HG02678 (cell line): Measurements from ENCODE around the gene SPIRE2.
"Not testable (repeated sequence)": the region's sequence is repeated elsewhere in the genome, so short reads cannot be mapped to it uniquely, and the experiment has no call there.

Experiments
- ATAC-seq: cut with Tn5 transposase; IDR thresholded peaks from one replicate; pipeline ENCODE4 v1.9.1; 2021; ENCODE audit warnings: mild to moderate bottlenecking, moderate library complexity; ENCODE audit not compliant: unreplicated experiment

Gene SPIRE2

DNA sequence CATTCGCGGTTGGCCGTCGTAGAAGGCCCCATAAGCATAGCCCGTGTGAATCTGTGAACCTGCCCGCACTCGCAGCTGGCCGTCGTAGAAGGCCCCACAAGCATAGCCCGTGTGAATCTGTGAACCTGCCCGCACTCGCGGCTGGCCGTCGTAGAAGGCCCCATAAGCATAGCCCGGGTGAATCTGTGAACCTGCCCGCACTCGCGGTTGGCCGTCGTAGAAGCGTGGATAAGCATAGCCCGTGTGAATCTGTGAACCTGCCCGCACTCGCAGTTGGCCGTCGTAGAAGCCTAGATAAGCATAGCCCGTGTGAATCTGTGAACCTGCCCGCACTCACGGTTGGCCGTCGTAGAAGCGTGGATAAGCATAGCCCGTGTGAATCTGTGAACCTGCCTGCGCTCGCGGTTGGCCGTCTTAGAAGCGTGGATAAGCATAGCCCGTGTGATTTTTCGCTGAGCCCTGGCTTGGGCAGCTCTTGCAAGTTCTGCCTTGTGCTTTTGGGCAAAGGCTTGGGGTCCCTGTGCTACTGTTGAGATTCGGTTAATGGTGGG is 6.6 kb downstream of the SPIRE2 start:
- not testable (repeated sequence) for ATAC-seq

DNA sequence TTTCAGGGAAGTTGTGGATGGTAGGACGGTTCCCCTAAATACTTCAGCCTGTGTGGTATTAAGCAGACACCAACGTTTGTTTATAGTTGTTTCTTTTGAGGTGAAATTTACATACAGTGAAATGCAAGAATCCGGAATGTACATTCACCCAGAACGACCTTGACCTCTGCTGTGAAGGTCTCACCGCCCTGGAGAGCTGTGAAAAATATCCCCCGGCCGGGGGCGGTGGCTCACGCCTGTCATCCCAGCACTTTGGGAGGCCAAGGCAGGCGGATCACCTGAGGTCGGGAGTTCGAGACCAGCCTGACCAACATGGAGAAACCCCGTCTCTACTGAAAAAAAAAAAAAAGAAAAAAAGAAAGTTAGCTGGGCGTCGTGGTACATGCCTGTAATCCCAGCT is 8.2 kb downstream of the SPIRE2 start:
- not testable (repeated sequence) for ATAC-seq

DNA sequence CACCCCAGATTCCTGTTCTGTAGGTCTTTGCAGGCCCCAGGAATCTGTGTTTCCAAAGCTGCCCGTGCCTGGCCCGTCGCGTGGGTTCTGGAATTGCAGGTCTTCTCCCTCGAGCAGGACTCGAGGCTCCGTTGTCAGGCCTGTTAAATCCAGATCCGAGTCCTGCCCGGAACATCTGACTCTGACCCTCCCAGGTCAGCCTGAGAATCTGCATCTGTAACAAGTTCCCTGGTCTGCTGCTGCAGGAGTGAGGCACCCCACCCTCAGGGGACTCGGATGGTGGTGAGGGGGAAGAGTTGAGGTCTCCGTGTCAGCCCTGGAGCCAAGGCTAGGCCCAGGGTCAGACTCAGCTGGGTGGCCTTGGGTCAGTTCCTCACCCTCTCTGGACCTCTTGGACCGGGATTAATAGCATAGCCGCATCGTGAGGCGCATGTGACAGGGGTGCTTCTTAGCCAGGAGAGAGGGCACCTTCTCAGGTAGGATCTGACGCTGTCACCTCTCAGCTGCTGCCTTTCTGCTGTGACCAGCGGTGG is 8.8 kb downstream of the SPIRE2 start:
- no peak for ATAC-seq

DNA sequence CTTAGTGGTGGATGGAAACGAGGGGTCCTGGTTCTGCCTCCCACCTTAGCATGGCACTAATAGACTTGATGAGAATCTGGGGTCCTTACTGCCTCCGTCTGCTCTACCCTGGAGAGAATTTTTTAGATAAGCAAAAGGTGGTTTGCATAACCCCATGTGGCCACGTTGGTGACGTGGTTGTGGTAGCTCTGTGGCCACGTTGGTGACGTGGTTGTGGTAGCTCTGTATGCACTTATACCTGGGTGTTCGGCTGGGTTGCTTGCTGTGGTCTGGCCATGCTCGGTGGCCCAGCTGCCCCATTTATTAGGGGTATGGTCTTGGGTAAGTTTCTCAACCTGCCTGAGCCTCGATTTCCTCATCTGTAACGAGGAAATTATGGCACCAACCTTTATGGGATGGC is 13.0 kb downstream of the SPIRE2 start:
- no peak for ATAC-seq

DNA sequence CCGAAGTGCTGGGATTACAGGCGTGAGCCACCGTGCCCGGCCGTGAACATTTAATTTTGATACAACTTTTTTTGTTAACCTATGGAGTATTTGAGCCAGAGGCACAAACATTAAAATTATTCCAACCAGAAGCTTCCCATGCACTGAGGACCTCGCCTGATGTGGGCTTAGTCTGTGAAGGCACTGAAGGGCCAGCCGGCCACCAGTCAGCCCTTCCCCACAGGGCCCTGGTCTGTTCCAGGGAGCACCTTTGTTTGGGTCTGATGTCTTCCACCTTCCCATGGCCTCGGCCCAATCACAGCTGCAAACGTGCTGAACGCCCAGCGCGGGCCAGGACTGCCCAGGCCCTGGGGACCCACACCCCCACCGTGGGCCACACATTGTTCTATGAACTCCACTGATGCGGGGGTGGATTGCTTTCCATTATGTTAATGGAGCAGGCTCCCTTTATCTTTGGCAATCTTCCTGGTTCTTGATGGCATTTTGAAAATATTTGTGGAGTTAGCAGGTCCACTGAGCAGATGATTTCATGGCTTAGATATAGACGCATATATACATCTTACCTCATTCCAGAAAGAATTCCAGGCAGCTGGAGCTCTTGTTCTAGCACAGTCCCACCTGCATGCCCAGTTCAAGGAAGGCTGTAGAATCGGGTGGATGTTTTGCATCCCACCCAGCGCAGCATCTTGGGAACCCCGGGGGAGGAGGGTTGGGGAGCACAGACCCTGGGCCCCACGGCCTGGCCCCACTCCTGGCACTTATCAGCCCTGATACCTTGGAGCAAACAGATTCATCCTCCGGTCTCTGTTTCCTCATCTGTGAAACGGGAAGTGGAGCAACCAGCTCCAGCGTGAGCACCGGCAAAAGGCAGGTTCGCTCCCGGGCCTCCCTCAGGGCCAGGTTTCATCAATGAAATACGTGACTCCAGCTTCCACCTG is 14.5 kb downstream of the SPIRE2 start:
- ATAC-seq: no peak

DNA sequence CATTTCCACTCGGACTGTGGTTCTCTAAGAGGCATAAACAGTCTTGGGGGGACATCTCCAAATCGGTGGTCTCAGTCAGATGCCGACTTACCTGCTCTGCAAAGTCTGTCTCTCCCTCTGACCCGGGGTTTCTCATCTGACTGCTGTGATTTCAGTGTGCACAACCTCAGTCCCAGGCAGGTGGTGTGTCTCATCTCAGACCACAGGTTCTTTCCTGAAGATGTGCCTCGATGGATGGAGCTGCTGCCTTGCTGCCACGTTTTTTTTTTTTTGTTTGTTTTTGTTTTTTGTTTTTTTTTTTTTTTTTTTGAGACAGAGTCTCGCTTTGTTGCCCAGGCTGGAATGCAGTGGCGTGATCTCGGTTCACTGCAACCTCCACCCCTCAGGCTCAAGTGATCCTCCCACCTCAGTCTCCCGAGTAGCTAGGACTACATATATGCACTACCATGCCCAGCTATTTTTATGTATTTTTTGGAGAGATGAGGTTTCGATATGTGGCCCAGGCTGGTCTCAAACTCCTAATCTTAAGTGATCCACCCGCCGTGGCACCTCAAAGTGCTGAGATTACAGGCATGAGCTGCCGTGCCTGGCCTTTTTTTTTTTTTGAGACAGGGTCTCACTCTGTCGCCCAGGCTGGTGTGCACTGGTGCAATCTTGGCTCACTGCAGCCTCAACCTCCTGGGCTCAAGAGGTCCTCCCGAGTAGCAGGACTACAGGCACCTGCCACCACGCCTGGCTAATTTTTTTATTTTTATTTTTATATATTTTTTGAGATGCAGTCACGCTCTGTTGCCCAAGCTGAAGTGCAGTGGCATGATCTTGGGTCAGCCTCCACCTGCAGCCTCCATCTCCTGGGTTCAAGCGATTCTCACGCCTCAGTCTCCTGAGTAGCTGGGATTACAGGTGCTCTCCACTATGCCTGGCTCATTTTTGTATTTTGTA is 15.4 kb downstream of the SPIRE2 start:
- ATAC-seq: no peak

DNA sequence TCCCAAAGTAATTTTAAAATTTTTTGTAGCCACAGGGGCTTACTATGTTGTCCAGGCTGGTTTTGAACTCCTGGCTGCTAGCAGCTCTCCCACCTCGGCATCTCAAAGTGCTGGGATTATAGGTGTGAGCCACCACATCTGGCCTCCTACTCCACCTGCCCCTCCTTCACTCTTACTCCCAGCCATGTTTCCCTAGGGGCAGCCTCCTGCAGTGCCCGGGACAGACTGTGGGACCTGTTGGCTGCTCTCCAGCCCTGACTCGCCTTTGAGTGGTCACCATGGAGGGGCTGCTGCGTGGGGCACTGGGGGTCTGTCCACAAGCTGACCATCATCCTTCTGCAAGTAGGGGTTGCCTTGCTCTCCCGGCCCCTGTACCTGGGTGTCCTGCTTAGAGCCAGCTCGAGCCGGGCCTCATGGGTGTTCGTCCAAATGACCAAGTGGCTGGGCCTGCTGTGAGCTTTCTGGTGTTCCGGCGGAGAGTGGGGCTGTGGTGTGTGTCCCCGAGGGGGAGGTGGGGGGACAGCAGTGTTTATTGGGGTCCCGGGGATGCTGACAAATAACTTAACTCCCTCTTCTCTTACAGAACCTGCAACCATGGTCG is 16.6 kb downstream of the SPIRE2 start:
- ATAC-seq: no peak

DNA sequence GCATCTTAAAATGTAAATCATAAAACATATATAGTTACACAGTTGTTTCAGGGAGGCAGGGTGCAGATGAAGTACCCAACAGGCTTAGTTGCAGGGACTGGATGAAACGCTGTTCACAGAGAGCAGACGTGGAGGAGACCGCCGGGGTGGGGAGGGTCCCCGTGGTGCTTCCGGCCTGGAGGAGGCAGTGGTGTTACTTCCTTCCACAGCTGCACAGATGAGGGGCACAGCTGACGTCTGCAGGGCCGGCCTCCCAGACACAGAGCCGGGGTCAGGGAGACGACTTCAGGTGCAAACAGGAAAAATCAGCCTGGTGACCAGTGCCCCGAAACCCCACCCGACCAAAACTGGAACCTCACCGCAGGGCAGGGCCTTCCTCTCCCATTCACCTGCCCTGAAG is 17.1 kb downstream of the SPIRE2 start:
- no peak for ATAC-seq

DNA sequence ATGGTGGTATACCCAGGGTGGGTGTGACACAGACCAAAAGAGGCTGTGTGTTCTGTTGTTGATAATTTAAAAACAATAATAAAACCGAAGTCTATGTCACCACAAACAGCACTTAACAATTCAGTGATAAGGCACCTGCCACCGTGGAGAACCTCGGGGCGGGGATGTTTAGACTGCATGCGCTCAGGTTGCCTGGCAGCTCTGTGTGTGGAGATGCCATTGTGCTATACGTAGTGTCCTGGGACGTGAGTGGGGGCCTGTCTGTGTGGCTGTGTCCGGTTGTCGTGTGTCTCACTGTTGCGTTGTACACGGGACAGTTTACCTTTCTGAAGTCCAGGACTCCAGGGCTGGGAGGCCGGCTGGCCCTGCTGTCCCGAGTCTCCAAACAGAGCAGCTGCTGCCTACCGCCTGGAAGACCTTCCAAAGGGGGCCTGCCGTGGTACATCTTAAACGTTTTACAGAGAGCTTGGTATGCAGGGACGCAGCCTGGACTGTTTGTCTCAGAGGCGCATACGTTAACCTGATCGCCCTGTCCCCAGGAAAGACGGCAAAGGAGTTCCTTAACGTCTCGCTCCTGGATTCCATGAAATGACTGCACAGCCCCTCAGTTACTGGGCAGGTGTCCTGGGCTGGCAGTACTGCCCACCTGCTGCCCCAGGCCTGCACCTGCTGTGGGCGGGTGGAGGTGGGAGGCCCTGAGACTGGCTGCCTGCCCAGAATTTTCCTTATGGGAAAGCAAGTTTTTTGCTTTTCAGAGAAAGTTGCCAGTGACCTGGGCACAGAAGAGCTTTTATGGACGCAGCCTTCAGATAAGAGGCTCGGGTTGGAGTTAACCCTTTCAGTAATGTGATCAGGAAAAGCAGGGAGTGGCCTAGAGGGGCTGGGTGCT is 19.0 kb downstream of the SPIRE2 start:
- no peak for ATAC-seq

DNA sequence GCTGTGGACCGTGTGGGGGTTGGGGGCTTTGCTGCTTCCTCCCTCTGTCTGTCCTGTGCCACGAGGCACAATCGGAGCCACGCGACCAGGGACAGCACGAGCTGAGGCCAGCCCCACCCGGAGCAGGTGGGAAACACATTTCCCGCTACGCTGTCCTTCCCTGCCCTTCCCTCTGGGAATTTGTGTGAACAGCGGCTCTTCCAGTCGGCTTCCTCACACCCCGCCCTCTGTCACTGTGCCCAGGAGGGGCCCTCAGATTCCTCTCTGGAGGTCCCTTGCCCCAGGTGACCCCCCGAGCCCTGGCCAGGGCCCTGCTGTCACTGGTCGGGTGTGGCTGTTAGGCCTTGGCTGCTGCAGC is 19.6 kb downstream of the SPIRE2 start:
- ATAC-seq: no peak

DNA sequence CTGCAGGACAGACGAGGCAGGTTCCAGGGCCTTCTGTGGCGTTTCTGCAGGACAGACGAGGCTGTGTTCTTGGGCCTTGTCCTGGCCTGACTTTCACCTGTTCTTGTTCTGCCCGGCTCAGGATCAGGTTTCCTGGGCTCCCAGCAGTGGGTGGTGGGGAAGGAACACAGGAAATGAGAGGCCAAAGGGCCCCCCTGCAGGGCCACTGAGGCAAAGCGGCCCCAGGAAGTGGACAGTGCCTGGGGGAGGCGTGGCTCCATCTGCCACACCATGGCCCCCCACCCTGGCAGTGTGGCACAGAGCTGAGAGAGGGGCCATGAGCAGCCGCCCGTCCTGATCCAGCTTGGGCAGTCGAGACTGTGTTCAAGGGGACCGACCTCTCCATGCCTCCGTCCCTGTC is 20.7 kb downstream of the SPIRE2 start:
- no peak for ATAC-seq

DNA sequence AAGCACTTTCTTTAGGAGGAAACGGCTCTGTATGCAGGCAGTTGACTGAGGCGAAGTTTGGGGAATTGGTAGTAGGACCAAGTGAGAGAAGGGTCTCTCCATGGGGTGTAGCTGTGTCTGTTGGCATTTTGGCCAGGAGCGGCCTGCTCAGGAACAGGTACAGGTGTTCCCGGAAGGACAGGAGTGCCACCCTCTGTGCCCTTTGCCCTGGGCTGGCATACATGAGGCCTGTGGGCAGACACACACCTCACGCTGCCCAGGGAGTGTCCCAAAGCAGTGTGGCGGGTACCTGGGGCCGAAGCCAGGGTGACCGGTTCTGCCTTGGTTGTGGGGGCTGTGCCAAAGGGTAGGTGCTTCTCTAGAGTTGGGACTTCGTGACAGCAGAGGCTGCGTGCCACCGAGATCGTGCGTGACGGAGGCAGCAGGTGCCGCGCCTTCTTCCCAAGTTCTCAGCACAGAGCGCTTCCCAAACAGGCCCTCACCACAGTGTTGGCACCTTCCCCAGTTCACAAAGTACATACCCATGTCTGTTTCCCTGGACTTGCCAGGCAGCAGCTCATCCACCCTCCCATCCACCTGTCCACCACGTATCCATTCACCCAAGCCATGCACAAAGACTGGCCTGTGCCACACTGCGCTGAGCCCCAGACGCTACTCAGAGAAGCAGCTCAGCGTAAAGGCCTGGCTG is 25.2 kb downstream of the SPIRE2 start:
- no peak for ATAC-seq

DNA sequence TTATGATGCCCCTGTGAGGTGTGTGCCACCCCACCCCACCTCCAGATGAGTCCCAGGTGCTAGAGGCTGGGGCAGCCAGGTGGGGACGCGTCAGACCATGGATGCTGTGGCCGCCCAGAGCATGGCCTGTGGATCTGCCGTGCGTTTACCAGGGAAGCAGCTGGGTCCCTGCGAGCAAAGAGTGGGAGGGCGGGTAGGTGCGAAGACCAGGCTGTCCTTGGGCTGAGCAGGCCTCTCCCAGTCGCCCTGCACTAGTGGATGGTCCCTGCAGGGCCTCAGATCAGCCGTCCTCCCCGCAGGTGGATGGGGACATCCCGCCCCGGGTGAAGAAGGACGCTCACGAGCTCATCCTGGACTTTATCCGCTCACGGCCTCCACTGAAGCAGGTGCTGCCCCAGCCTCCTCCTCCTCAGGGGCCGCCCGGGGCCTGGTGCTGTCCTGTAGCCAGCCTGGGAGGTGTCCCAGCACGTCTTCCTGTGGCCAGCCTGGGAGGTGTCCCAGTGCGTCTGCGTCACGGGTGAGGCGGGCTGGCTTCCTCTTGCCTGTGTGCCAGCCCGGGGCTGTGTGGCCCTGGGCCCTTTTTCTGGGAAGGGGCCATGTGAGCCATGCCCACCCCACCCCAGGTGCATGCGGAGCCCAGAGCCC is 27.1 kb downstream of the SPIRE2 start:
- no peak for ATAC-seq

DNA sequence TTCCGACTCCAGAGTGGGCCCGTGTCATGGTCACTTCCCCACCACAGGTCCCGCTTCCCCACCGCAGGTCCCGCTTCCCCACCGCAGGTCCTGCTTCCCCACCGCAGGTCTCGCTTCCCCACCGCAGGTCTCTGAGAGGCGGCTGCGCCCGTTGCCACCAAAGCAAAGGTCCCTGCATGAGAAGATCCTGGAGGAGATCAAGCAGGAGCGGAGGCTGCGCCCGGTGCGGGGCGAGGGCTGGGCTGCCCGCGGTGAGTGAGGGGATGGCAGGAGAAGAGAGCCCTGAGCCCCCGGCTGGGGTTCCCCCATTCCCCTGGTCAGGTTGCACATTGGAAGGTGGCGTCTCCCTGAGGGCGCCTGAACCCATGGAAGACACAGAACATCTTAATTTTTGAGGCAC is 27.7 kb downstream of the SPIRE2 start:
- no peak for ATAC-seq

DNA sequence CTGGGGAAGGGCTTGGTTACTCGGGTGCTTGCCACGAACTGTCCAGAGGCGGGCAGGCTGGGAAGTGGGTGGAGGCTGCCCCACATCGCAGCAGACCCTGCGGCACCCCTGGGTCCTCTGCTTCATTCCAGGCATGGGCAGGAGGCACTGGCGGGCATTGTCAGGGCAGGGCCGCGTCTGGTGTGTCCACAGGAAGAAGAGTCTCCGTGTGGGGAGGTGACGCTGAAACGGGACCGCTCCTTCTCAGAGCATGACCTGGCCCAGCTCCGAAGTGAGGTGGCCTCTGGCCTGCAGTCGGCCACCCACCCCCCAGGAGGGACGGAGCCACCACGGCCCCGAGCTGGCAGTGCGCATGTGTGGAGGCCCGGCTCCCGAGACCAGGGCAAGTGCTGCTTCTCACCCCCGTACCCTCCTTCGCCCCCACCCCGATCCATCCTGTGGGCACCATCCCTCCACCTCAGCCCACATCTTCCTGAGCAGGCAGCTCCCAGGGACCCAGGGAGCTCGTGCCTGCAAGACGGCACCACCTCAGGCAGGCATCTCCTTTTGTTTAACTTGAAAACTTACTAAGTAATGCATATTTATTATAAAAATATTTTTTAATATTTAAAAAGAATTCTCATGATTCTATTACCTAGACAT is 30.8 kb downstream of the SPIRE2 start:
- no peak for ATAC-seq

DNA sequence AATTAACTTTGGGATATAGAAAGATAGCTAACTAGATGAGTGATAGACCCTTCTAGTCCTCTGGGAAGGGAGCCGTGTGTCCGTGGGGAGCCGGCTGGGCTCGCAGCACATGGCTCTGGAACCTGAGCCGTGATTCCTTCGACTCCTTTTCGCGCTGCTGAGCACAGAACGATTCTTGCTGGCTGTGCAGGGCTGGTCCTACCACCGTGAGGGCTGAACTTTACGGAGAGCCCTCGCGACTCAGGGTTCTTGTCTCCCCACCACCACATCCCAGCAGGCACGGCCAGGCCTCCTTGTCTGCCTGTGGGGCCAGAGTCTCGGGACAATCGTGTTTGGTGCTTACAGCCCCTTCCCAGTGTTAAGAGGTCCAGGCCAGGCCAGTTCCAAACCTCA is 31.3 kb downstream of the SPIRE2 start:
- no peak for ATAC-seq

DNA sequence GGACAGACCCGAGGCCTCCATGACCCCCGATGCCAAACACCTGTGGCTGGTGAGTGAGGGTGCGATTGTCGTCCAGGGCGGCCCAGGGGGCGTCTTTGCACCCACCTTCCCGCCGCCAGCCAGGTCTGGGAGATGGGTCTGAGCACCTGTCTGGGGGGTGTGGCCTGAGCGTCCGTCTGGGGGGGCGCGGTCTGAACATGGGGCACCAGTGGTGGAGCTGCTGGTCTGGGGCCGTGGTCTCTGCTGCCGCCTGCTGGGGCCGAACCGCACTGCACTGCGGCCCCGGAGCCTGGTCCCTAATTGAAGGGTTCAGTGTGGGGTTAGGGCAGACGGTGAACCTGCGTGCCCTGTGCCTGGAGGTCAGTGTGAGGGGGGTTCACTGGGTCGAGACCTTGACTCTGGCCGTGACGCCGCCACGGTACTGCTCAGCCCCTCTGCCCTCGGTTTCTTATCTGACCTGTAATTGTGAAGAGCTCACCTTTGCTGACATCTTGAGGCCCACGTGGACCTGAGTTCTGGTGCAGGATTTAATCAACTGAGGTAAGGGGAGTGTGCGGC is 32.6 kb downstream of the SPIRE2 start:
- peak; percentile 49 for ATAC-seq

DNA sequence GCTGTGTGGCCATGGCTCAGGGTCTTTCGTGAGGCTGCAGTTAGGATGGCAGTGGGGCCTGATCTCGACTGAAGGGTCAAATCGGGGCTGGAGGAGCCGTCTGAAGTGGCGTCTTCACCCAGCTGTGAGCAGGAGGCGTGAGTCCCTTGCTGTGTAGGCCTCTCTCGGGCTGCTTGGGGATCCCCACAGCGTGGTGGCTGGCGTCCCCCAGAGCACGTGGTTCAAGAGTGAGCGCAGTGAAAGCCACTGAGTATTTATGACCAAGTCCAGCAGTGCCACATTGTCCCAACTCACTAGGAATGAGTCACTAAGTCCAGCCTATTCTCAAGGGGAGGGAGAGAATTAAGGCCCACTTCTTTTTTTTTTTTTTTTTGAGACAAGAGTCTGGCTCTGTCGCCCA is 33.4 kb downstream of the SPIRE2 start:
- no peak for ATAC-seq
